CD4-positive, alpha-beta T cell treated with Interleukin-6 at 100 ng/mL for 8 hours (primary cell): Measurements from ENCODE around the gene SLC1A4.
"Not testable (repeated sequence)": the region's sequence is repeated elsewhere in the genome, so short reads cannot be mapped to it uniquely, and the experiment has no call there.

Source experiments
- DNase-seq: peaks from one replicate; pipeline ENCODE4 v3.0.0-alpha.2; 2020; ENCODE audit warnings: mixed read lengths, low spot score

Gene SLC1A4

DNA sequence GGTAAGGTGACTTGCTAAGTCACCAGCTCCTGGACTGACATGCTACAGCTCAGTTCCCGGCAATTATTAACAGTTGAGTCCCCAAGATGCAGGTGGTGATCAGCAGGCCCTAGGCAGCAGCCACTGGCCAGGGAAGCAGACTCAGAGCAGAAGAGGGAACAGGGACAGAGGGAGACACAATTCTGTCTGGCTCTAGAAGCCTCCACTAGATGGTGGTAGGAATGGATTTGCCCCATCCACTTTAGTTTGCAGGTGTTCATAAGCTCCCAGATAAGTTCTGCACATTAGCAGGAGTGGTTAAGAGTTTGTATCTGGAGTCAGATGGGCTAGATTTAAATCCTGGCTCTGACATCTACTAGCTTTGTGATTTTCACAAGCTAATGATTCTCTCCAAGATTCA, 25.5 kb upstream of the SLC1A4 start:
- DNase-seq: no peak

DNA sequence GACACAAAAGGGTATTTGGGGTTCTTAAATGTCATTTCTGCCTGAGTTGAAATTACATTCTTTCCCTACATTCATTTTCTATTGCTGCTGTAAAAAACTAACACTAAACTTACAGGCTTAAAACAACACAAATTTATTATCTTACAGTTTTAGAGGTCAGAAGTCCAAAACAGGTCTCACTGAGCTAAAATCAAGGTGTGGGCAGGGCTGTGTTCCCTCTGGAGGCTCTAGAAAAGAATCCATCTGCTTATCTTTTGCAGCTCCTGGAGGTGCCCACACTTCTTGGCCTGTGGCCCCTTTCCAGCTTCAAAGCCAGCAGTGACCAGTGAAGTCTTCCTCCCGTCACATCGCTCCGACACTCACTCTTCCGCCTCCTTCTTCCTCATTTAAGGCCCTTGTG, 23.2 kb upstream of the SLC1A4 start:
- no peak for DNase-seq

DNA sequence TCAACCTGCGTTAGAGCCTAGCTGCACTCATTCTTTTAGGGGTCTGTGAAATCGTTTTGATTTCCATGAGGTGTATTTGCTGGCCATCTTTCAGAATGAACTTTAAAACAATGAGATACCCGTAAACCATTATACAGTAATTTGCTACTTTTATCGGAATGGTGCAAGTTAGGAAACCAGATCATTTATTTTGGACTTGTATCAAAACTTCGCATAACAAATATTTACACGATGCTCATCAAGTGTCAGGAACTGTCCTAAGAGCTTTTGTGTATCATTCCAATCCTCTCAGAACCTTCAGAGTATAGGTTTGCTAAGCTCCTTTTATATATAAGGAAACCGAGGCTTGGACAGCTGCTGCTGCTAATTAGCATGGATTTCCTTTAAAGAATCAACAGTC, 22.4 kb upstream of the SLC1A4 start:
- DNase-seq: no peak

DNA sequence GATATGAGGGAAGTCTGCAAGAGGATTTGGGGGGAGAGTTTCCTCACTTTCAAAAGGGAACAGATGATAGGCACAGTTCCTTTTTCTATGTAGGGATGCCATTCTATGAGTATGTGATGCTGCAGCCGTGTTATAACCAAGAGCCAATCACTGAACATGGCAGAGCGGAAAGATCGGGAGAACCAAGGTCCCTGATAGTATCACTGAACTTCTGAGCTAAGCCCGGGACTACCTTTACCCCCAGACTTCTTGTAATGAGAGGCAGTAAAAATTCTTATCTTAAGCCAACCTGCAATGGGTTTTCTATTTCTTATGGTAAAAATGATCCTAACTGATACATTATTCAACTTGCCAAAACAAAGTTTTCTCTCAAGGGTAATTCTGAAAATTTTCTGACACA, 21.6 kb upstream of the SLC1A4 start:
- no peak for DNase-seq

DNA sequence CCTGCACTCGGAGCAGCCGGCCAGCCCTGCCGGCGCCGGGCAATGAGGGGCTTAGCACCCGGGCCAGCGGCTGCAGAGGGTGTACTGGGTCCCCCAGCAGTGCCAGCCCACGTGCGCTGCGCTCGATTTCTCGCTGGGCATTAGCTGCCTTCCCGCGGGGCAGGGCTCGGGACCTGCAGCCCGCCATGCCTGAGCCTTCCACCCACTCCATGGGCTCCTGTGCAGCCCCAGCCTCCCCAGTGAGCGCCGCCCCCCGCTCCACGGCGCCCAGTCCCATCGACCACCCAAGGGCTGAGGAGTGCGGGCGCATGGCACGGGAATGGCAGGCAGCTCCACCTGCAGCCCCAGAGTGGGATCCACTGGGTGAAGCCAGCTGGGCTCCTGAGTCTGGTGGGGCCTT, 20.1 kb upstream of the SLC1A4 start:
- not testable (repeated sequence) for DNase-seq

DNA sequence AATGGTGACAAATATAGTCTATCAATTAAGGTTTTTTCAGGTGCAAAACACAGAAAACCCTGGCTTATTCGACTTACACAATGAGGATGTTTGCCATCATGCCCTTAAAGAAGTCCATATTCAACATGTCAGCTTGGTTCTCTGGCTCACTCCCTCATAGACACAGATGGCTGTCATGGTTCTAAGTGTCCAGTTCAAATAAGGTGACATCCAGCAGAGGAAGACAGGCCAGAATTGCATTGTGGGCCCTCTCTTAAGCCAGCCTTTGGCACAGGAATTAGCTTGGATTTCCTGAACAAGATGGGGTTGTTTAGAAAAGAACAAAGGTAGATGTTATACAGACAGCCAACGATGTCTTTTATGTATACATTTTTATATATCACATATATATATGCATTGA, 18.7 kb upstream of the SLC1A4 start:
- DNase-seq: no peak

DNA sequence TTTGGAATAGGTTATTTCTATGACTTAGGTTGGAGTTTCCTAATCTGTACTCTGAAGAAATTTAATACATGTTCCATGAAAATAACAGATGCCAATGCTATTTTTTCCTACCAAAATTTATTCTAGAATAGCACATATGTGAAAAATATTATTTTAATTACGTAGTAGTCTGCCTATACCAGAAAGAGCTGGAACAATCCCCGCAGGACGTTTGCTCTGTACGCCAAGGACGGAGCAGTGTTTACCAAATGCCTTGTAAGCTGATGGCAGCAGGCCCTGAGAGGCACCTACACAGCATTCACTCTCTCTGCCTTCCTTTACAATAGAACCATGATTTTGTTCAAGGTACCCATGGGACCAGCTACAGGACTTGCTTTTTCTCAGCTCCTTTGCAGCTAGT, 16.8 kb upstream of the SLC1A4 start:
- DNase-seq: no peak

DNA sequence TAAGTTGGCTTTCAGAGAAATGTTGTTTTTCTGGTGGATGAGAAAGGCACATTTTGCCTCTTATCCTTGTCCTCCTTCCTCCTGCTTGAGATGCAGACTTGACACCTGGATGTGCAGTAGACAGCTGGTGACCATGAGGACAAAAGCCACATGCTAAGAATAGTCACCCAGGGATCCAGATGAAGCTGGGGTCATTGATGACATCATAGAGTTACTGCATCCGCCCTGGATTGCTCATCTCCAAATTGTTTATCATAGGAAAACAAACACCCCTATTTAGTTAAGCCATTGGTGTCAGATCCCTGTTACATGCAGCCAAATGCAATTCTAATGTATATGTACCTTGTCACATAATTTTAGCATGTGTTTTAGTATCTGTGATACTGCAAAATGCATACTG, 16.3 kb upstream of the SLC1A4 start:
- DNase-seq: no peak

DNA sequence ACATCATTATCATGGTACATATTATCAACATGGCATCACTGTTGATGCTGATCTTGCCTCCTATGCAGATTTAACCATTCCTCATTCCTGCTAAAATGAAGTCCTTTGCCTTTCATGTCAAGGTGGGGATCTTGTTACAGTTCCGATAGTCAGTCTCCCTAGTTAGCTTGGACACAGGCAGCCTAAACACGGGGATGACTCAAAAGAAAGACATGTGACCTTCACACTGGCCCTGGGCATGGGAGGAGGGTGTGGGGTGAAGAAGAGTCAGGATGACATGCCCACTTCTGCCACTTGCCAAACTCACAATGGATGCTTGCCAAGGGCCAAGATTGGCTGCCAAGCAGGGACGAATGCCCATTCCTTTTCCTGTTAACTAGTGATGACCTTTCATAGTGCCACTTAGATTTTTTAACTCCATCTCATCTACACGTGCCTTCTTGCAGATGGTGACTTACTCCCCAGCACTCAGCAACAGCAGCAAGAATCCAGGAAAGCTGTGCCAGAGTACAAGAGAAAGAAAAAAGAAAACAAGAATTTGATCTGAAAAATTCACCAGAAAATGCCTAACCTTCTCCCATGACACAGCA, 13.9 kb upstream of the SLC1A4 start:
- DNase-seq: no peak

DNA sequence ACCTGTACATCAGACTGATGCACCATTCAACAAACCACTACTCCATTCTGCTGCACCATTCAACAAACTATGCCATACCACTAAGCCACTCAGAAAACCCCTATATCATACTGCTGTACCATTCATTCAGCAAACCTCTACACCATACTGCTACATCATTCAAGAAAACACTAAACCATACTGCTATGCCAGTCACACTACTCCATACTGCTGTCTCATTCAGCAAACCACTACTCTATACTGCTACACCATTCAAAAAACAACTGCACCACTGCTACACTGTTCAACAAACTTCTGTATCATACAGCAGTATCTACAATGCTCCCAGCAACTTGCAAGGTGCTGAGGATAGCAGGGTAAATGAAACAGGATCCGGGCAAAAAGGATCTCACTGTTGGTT, 12.9 kb upstream of the SLC1A4 start:
- no peak for DNase-seq

DNA sequence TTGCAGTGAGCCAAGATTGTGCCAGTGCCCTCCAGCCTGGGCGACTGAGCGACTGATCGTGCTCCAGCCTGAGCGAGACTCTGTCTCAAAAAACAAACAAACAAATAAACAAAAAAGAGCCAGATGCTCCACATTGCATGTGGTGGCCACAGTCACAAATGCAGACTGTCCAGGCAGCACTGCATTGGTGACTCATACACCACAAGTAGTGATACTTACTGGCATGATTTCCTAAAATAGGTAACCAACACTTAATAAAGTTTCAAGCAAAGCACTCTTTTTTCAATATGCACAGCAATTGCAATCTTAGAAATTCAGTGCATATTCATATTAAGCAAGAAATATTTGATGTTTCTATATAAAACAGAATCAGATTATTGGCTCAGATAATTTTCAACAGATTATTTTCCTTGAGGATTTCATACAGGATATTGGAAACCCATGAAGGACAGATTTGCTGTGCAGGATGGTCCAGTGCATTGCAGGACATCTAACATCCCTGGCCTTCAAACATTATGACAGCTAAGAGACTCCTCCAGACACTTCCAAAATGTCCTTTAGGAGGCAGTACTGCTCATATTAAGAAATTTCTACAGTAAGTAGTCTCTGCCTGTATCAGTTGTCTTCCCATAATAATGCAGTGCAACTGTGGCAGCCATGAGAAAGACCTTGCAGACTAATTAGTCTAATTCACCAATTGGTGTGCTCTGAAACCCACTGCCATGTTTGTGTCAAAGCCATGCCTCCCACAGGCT, 10.5 kb upstream of the SLC1A4 start:
- DNase-seq: no peak

DNA sequence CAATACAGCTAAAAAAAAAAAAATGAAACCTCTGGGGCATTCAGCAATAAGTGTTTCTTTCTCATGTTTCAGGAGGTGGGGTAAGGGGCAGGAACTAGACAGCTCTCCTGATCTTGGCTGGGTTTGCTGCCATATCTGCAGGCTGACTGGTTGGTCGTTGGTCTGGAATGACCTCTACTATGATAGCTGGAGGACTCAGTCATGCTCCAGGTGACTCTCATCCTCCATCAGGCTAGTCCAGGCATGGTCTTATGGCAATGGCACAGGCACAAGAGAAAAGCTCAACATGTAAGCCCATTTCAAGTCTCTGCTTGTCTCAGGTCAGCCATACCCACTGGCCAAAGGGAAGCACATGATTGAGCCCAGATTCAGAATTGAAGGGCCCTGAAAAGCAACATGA, 9.5 kb upstream of the SLC1A4 start:
- DNase-seq: no peak

DNA sequence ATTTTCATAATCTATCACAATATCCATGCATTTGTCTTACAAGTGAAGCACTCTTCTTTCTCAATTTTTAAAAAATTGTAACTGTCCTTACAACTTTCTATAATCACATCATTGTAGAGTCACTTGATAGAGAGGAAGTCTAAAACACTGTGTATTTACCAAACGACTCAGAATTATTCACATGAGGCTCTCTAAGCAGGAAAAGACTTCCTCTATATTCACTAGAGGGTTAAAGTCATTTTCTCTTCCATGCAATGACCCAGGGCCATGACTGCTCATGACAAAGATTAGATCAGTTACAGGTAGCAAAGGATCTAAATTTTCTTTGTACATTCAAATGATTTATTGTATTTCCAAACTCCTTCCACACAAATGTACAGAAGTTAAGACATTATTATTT, 9.0 kb upstream of the SLC1A4 start:
- DNase-seq: no peak

DNA sequence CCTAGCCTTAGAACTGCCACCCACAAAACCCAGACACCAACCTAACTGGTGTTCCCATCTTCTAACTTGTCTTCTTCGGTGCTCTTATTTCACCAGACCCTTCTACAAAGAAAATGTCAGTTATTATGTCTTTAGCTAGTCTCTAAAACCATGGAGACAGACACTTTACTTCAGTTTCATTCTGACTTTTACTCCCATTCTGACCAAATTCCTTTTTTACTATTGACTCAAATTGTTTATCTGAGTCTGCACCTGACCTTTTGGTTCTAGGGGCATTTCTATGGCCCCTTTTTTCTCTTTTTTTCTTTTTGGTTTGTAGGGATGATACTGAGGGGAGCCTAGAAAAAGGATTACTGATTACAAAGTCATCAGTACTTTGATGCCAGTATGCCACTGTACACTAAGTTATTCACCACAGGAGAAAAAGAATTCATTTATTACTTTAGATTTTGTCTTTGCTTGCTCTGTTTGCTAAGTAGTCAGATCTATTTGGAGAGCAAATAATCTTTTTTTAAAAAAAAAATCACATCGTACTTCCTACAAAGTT, 6.8 kb upstream of the SLC1A4 start:
- DNase-seq: no peak

DNA sequence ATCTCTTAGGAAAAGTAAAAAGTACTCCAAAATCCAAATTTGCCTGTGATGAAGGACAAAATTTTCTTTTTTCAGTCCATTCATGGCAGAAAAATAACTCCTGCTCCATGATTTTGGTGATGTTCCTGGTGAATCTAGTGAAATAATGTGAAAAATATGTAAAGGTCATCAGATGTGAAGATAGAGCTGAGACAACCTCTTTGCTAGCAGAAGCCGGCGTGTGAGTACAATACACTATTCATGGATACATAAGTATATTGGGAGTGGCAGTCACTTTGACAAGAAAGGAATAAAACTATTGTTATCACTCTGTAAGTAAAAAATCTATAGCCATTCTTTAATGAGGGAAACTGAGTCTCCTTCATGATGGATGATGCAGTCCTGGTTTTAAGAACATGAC, 6.3 kb upstream of the SLC1A4 start:
- DNase-seq: no peak

DNA sequence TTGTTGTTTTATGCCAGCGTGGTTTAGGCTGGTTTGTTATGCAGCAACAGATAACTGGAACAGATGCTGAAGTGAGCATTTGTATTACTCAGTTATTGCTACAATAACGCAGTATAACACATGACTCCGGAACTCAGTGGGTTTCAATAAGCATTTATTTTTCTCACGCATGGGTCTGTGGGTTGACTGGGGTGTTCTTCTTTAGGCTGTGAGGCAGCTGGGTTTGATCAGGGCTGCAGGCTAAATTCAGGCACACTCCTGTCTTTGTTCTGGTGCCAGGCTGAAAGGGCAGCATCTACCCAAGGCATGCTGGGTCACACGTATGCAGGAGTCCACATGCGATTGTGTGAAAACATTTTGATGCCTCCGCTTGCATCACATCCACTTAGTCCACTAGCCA, 3.8 kb upstream of the SLC1A4 start:
- DNase-seq: no peak

DNA sequence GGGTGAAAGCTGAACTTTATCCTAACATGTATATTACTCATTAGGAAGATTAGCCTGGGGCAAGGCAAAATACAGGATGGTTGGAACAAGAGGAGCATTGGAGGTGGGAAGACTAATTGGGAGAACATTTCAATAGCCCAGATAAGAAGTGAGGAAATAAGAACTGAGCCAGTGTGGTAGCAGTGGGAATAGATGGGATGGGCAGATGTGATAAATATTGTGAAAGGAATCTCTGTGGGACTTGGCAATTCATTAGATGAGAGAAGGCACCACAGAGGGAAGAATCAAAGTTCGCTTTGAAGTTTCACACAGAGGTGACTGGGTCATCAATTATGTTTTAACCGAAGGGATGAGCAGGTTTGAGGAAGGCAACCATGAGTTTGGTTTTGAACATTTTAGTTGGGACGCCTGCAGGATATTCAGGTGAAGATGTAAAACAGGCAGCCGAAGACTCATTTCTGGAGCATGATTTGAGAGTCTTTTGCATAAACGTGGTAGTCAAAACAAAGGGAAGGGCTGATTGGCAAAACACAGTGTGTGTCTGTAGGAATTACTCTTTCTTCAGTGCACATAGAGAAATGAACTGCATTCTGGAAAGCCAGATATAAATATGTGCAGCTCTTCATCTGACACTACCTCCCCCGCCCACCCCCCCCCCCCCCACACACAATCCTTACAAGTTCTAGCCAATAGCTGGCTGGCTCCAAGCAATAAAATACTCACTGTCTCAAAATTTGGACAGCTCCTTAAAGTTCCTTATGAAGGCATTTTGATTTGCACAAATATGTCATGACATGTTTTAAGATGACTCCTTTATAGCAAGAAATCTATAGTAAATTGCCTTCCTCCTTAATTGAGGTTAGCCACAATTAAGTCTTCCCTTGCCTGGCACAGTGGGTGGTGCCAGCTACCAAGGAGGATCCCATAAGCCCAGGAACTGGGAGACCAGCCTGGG, 1.9 kb upstream of the SLC1A4 start:
- no peak for DNase-seq

DNA sequence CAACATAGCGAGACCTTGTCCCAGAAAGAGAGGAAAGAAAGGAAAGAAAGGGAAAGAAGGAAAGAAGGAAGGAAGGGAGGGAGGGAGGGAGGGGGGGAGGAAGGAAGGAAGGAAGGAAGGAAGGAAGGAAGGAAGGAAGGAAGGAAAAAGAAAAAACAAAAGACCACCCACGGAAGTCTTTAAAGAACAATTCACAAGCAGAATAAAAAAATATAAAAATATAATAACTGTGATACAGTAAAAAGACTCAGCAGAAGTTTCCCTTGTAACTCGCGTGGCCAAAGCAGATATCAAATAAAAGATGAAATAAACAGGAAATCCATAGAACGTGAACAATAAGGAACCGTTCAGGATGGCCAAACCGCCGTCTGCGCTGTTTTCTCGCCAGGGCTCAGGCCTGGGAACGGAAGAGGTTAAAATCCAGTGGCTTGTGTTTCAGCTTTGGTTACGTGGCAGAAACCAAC, 1.2 kb upstream of the SLC1A4 start:
- DNase-seq: no peak

DNA sequence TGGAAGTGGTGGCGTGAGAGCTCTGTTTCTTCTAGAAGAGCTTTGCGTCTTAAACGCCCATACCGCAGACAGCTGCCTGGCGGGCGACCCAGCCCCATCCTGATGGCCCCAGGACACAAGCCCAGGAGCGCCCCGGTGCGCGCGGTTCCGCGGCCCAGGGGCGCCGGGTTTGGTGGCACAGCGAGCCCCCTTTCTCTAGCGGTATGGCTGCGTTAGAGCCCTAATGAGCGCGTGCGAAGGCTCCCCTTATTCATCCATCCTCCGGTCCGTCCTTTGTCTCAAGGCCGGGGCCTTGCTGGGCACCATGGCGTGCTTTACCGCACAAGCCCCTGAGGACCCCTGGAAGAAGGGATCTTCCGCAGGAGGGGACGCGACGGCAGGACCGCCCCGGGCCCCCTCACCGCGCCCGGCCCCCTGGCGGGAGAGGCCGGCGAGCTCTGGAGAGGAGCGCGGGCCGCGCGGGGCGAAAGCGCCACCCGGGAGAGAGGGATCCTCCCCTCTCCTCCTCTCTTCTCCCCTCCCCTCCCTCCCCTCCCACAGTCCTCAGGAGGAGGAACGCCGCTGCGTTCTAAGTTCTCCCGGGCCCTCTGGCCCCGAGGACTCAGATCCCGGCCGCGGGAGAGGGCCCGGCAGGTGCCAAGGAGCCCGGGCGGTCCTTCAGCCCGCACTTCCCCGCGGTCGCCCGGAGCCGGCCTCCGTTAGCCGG, 626 bp upstream of the SLC1A4 start:
- peak; percentile 54 for DNase-seq

DNA sequence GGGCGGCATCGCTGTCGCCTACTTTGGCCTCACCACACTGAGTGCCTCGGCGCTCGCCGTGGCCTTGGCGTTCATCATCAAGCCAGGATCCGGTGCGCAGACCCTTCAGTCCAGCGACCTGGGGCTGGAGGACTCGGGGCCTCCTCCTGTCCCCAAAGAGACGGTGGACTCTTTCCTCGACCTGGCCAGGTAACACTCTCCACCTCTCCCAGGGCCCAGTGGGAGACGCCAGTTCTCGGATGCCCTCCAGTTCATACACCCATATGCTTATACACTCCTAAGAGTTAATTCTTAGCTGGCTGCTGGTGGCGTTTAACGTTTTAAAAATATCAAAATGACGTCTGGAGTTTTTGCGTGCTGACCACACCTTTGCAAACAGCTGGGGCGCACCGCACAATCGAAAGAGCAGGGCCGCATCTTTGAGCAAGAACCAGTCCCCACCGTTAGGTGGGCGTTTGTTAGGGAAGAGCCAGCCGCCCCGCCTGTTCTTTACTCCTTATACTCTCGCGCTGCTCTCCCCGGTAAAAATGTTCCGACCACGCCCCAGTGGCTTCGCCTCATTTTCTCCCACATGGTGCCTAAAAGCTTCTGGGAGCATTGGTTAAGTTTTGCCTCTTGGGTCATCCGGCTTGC, 899 bp downstream of the SLC1A4 start:
- DNase-seq: no peak

DNA sequence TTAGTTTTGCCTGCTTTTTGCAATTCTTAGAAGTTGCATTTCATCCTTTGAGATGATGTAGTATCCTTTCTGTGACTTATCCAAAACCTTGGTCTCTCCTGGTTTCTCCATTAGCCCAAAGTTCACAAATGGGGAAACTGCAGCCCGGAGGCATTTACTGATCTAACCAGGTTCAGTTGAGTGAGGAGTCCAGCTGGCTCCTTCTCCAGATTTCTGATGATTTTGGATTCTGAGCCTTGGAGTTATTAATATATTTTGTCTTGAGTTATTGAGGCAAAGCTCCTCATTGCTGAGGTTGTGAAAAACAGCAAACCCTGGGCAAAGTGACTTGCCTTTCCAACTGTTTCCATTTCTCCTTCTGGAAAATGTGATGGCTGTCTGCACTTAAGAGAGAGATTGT, 1.7 kb downstream of the SLC1A4 start:
- DNase-seq: no peak

DNA sequence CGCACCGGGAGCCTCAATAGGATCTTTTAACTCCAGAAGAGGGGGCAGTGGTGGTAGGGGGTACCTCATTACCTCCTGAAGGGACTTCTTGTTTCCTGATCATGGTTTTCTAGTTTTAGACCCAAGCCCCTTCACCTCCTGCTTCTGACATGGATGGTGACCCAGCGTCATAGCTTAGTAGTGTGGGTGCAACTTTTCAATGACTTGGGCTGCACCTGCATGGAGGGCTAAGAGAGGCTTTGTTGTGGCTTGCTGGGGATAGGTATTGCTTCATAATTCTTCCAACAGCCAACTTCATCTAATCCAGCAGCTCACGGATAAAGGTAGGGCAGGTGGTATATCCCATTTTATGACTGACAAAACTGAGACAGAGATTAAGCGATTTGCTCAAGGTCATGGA, 3.0 kb downstream of the SLC1A4 start:
- no peak for DNase-seq
